ENCODE data around the gene SPAG5.
A peak's percentile ranks its signal among the peaks of the same experiment; 100 is the strongest.
"Not testable (repeated sequence)": the region's sequence is repeated elsewhere in the genome, so short reads cannot be mapped to it uniquely, and the experiment has no call there.

The SPAG5 gene

GRCh38 chr17:28598799-28599310 is at the start of gene SPAG5:
TSS of gene SPAG5 (minus strand) at chr17:28599025. CDS start at chr17:28598946, 79 bp downstream.
- DNase-seq = peak; percentile 89

DNA sequence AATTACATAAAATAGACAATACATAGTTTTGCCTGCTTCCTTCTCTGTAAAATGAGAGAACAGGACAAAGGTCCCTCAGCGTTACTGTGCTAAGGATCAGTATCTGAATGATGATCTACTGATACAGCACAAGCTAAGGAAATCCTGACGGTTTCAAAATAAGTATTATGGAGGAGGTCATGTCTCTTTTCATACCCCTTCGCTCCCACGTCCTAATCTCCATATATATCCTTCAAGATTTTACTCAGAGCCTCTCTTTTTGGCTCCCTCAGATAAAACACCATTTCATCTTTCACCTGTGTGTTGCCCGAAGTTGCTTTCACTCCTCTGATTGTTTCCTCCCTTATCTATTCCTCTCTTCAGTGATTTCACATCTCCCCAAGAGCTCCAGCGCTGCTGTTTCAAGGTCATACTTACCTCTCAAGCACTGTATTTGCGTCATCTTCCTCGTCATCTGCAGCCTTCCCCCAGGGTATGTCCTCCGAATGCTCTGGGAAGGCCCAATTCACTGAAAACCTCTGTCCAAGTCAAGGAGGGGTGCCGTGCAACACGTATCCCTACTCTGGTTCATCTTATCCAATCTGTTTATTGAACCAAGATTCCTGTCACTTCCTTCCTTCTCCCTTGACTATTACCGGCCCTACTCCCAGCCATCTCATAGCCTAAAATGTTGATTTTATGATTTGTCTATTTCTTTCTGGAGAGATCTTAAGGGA is 47.4 kb upstream of the SPAG5 start:
- DNase-seq = no peak

DNA sequence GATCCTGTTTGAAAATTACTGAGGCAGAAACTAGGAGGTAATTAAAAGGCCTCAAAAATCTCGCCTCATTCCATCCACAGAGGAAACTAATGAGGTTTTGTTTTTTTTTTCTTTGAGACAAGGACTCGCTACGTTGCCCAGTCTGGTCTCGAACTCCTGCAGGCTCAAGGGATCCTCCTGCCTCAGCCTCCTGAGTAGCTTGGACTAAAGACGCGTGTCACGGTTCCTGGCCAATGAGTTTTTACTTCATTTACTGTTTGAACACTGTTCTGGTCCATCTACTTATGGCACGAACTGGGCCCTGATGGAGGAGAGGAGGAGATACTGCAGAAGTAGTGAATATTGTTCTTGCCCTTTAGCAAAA is 46.7 kb upstream of the SPAG5 start:
- DNase-seq = no peak

DNA sequence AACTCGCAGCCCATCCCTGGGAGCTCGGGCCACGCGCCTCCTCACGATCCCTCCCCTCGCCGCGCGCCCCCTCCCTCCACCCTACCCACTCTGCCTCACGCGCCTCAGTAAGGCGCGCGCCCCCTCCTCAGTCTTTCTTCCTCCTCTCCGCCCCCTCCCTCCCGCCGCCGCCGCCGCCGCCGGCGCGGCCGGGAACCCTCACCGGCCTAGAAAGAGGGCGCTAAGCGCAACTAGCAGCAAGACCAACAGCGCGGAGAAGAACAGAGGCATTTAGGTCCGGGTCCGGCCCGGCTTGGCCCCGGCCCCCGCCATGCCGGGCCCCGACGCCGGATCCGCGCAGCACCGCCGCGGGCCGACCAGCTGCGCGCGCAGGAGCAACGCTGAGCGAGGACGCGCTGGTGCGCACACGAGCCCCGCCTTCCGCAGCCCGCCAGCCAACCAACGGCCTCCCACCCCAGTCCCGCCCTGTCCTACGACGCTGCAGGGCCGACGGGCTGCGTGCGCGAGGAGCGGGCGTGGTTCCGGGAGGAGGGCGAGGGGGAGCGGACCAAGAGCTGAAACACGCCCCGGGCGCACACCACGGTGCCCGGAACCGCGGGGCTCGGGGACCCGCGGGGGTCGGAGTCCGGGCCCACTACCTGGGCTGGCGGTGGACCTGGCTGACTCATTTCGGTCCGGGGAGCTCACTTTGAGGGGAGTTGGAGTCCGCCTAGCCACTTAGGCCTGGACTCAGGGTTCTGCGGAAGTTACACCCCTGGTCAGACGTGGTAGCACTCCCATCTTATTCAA is 46.2 kb upstream of the SPAG5 start, which contains the start of gene BLTP2:
Gene BLTP2, minus strand, starts transcription at position 372 of the 789 bp plus-strand sequence. Its CDS starts 102 bp downstream, at position 270.
- peak; percentile 93 for DNase-seq

- DNase-seq = peak; percentile 22
Measured at GRCh38 chr17:28643983-28644786, 45.4 kb upstream of the SPAG5 start.

DNA sequence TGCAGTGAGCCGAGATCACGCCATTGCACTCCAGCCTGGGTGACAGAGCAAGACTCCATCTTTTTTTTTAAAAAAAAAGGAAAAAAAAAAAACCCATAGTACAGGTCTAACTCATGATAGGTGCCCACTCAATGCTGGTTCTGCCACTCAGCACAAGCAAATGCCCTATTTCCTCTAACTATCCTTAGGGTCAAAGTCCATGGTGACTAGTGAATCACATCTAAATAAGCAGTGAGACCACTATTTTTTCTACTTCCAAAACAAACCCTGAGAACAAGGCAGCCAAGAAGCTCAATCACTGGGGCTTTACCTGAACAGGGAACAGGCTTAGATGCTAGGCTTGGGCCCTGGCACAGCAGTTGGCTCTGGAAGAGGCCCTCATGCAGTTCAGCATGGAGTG is 42.8 kb upstream of the SPAG5 start:
- DNase-seq = no peak

DNA sequence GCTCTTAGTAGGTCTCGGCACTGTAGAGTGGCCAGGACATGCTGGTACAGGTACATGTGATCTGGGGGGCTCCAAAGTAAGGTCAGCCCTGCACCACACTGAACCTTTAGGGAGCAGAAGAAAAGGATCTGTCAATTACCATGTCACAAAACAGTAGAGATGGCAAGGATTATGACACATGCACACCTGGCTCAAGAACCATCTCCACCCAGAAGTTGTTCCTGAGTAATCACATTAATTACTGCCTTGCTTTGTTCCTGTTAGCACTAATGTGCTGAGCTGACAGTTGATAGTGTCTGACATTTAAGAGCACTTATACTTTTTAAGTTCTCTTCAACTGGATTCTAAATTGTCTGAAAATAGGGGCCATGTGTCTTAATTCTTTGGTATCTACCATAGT is 36.7 kb upstream of the SPAG5 start:
- DNase-seq = no peak

GRCh38 chr17:28634206-28634865 is 35.5 kb upstream of the SPAG5 start:
- no peak for DNase-seq

GRCh38 chr17:28626818-28627217 is 28.0 kb upstream of the SPAG5 start:
- no peak for DNase-seq

GRCh38 chr17:28624148-28624547 is 25.3 kb upstream of the SPAG5 start:
- no peak for DNase-seq

DNA sequence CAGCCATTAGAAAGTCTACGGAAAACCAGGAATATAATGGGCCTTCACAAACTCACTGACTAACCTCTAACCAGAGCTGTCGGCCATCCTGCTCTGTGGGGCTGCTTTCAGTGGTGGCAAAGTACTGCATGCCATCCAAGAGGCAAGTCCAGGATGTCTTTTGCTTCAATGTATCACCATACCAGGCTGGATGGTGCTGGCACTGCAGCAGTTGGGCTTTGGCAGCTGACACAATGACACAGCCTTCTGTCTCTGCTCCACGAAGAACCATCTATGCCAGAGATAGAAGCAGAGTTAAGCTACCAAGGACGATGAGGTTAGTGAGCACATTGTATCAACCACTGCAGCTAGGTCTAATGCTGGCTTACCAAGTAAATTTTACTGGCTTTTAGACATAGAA is 24.9 kb upstream of the SPAG5 start:
- no peak for DNase-seq

GRCh38 chr17:28622186-28622585 is 23.4 kb upstream of the SPAG5 start:
- no peak for DNase-seq

GRCh38 chr17:28620010-28620409 is 21.2 kb upstream of the SPAG5 start:
- no peak for DNase-seq

DNA sequence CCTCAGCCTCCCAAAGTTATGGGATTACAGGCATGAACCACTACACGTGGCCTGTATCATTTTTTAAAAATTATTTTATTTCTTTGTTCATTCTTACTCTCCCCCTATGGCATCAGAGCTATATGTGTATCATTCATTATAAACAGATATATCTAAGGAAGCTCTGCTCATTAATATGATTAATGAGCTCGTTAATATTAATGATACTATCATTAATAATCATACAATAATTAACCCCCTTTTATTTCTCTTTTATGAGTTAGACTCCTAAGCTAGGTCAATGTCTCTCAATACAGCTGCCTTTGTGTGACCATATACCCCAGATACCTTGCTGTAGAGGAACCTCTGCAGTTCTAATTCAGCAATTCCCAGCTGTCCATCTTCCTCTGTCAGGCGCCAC is 19.6 kb upstream of the SPAG5 start:
- no peak for DNase-seq

DNA sequence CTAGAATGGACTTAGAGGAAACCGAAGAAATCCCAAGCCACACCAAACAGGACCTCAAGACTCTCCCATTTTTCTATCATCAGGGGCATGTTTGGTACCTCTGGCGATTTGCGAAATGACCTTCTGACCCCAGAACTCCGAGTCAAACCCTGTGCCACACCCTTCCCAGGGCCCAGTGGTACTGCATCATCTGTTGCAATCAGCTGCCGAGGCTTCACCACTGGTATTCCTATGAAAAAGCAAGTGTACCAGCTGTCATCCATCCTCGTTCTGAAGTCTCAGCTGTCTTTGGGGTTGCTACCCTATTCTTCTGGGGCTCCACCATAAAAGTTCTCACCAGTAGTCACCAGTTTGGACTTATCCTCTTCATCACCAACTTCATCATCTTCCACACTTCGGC is 17.5 kb upstream of the SPAG5 start:
- DNase-seq = no peak

DNA sequence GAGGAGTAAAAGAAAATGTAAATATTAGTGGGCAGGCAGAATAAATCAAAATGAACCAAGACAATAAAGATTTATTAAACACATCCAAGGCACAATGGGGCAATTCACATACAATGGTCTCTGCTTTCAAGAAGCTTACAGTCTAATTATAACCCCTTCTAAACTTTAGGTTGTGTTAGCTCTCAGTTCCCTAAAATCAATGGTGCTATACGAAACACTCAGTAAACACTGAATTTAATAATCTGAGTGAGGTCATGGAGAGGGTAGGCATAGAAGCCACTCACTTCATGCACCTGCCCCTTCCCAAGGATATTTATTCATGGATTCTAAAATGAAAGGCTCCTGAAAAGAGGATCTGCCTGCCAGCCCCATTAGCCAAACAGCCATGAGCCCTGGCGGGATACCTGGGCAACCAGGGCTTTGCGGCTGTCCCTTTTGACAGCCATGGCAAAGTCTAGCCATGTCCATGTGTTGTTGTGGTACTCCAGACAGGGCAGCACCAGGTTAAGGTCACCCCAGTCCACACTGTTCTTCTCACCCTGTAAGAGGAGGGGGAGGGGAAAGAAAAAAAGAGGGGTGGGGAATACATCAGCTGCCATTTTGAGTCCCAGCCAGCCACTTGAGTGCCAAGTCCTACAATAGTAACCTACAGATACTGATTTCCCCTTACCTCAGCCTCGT is 16.6 kb upstream of the SPAG5 start:
- no peak for DNase-seq

DNA sequence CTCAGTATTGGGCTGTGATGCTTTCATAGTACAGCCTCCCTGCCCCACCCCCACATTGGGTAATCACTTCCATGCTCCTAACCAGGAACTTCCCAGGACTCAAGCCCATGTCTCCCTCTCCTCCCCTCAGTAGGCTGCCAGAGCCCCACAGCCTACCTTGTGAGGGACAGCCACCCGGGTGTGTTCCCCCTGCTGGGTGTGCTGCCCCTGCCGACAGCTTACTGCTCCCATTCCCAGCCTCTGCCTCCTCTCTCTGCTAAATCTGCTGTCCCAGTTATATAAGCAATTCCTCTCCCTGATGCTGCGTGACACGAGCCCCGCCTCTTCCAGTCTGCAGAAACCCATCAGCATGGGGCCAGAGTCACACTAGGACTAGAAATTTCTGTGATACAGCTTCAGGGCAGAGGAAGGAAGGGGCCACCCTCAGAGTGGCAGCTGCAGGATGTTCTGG is 15.1 kb upstream of the SPAG5 start, which contains the start of gene RSKR:
Gene RSKR, minus strand, starts transcription at position 255 of the 451 bp plus-strand sequence. Its CDS starts 24 bp downstream, at position 231.
- no peak for DNase-seq

GRCh38 chr17:28612936-28613872 is 14.4 kb upstream of the SPAG5 start:
- peak; percentile 26 for DNase-seq

DNA sequence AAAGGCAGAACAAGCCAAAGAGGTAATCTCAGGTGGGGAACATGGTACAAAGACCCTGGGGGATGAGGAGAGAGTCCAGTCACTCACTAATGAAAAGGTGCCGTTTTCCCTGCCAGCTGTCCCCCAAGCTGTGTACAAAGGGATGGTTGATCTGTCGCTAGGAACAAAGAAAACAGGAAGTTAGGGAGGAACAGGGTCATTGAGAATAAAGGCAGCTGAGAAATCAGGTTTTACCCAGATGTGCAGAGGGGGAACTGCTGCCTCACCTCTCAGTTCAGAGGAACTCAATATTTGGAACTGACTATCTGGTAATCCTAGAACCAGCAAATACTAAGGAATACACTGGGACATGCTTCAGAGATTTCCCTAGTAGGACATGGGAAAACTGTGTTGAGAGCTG is 13.7 kb upstream of the SPAG5 start:
- DNase-seq = no peak

DNA sequence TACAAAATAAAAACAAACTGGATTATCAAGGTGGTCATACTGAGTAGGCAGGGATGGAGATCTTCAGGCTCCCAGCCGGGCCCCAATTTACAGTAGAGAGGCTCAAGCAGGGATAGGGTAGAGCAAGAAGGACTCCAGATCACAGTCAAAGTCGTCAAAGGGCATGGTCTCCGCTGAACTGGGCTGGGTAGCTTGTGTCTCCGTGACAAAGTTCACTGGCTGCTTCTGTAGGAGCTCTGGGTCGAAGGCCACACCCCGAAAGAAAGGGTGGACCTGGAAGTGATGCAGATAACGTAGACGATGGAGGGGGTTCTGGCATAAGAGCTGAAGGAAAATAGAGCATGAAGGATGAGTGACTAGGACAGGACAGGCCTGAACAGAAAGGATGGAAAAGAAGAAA is 11.6 kb upstream of the SPAG5 start:
- DNase-seq = no peak

DNA sequence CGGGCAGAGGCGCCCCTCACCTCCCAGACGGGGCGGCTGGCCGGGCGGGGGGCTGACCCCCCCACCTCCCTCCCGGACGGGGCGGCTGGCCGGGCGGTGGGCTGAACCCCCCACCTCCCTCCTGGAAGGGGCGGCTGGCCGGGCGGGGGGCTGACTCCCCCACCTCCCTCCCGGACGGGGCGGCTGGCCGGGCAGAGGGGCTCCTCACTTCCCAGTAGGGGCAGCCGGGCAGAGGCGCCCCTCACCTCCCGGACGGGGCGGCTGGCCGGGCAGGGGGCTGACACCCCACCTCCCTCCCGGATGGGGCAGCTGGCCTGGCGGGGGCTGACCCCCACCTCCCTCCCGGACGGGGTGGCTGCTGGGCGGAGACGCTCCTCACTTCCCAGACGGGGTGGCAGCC is 5.2 kb upstream of the SPAG5 start:
- DNase-seq = not testable (repeated sequence)
